Neural progenitor cell (in vitro differentiated cells): ENCODE data around the gene ZNF25.

Source experiments
- CTCF ChIP-seq: fragments of 200-600 bp; sonication (generic); IDR thresholded peaks from 2 replicates; pipeline ENCODE4 v1.5.1; 2017; ENCODE audit warnings: antibody characterized with exemption, mild to moderate bottlenecking
- EZH2 ChIP-seq: fragments of 200-600 bp; sonication (generic); IDR thresholded peaks from 2 replicates; pipeline ENCODE4 v1.6.1; 2017; ENCODE audit warnings: antibody characterized with exemption, mild to moderate bottlenecking, moderate library complexity

GRCh38 chr10:38003588-38003987, 27.1 kb upstream of the ZNF25 start:
- no peak for TF ChIP-seq CTCF
- TF ChIP-seq EZH2 = no peak
